K562 treated with DMSO at 1 percent for 4 hours (cell line): ENCODE data around the gene KMO. TPM values are rescaled to one million over a fixed set of nuclear protein-coding genes. Genes with fewer than 3 reads are reported as not detected.

ENCODE experiments used
- total RNA-seq: library from RNA; unstranded; fragments of 300-600 nt; gene quantifications from 2 replicates; pipeline ENCODE4 v1.2.3, GENCODE V29; 2022; ENCODE audit not compliant: insufficient read depth

The KMO gene
- not detected in 2 replicates for total RNA-seq

DNA sequence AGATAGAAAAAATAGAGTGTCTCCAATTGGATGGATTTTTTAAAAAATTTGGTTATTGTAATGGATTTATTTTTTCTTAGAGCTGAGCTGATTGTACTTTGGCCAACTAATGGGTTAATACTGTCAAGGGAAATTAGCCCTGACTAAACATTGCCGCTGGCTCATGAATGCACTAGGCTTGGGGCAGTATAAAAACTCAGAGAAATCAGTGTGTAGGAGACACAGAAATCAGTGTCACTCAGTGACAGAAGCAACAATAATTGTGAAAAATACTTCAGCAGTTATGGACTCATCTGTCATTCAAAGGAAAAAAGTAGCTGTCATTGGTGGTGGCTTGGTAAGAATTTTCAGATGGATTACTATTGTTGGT, at the start of gene KMO:
Gene KMO, plus strand, starts transcription at position 217 of the 370 bp plus-strand sequence. Its CDS starts 67 bp downstream, at position 284.

DNA sequence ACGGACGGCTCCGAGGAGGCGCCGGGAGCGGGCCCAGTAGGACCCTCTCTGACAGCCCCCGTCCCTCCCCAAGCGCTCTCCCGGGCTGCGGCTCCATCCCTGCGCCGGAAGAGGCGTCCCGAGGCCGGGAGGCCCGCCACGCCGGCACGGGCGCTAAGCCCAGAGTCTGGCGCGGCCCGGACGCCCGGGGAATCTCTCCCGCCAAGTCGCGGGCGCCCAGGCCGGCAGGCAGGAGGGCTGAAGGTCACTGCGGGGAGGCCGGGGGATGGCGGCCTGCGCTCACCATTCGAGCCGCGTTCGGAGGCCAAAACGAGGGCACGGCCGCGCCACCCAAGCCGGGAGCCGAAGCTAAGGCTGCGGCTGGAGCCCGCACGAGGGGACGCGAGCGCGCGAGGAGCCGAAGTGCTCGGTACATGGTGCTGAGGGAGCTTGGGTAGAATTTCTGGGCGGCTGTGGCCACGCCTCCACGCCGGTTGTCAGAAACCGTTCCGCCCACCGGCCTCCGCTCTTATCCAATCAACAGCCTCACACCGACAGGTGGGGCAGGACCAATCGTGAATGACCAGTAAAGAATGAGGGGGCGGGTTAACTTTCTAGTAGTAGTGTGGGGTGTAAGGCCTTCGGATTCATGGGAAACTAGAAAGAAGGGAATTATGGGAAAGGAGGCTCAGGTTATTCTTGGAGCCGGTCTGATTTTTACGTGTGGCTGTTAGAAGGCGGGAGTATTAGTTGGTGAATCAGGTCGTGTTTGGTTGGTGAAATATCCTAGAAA, 12.7 kb upstream of the KMO start, which contains the start of gene FH:
Gene FH, minus strand, starts transcription at position 448 of the 772 bp plus-strand sequence. Its CDS starts 33 bp downstream, at position 415.

DNA sequence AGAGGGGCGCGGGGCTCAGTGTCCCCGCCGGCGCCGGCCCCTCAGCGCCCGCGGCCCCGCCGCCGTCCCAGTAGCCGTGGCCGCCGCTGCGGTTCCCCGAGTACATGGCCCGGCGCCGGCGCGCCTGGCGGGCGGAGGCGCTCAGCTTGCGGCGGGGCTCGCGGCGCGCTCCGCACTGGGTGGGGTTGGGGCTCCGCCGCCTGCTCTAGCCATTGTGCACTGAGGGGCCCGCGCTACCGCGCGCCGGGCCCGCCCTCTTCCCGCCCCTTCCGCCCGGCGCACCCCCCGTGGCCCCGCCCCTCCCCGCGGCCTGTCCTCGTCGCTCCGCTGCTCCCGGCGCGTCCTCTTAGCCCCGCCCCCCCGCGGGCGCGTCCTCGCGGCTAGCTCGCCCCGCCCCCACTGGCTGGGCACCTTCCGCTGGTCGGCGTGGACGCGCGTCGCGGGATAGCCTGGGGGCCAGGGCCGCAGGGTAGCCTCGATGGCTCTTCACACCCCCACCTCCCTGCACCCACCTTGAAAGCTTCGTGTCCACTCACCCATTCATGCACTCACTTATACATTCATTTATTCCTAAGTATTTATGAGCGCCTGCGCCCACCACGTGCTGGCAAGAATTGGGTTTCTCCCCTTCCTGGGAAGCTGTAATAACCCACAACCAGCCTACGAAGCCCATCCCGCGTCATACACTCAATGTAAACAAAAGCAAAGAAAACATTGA, 108.1 kb downstream of the KMO start, which contains the start of the genes CHML and OPN3:
Gene CHML, minus strand, starts transcription at position 221 of the 718 bp plus-strand sequence. CDS start 4,603 bp downstream, outside the sequence.
Gene OPN3, minus strand, starts transcription at position 221 of the 718 bp plus-strand sequence. Its CDS starts 115 bp downstream, at position 106.

Other genes starting within 250 kb of the KMO start
- gene RGS7, start 175.2 kb upstream of the KMO start, total RNA-seq = not detected in 2 replicates
- gene FH, start 12.6 kb upstream of the KMO start, total RNA-seq = 133 and 138 TPM in 2 replicates
- gene CHML, start 108.0 kb downstream of the KMO start, total RNA-seq = 14.2 and 23.5 TPM in 2 replicates
- 32.9 and 49.2 TPM in 2 replicates for gene OPN3, start 108.0 kb downstream of the KMO start, total RNA-seq
- gene WDR64, start 119.9 kb downstream of the KMO start, total RNA-seq = not detected in 2 replicates